H1 (cell line): ENCODE results near the gene THAP7. TPM values are rescaled to one million over a fixed set of nuclear protein-coding genes. Genes with fewer than 3 reads are reported as not detected.

Source experiments
- CTCF ChIA-PET: fragments of 300-600 bp; sonication (Branson Sonifier 250); formaldehyde crosslinking; loops from one replicate; lab custom pipeline; 2021; ENCODE audit not compliant: partially characterized antibody; lab: Charles Lee
- POLR2A ChIA-PET: fragments of 300-600 bp; sonication (Branson Sonifier 250); formaldehyde crosslinking; loops from one replicate; lab custom pipeline; 2021; ENCODE audit warnings: inconsistent platforms; ENCODE audit not compliant: partially characterized antibody; lab: Charles Lee
- DNase-seq, 2 experiments: peaks; one replicate each; pipeline versions ENCODE4 v3.0.0 to v3.0.0-alpha.2; 2010 to 2022; ENCODE audit warnings: low spot score in 2 of 2, low read depth in 1 of 2, mixed read lengths in 1 of 2
- FAIRE-seq: peaks from 2 replicates; lab custom pipeline; 2011; peaks lifted over from hg19 to GRCh38; lab: Jason Lieb, UNC
- H2AFZ ChIP-seq: 2 replicates; pipeline ENCODE4 v1.8.1; 2012; ENCODE audit warnings: low read length, inconsistent platforms
- H2AK5ac ChIP-seq: 2 replicates; pipeline ENCODE4 v1.6.1; 2013; ENCODE audit warnings: low read depth, low read length
- H2BK120ac ChIP-seq: replicated peaks from 2 replicates; pipeline ENCODE3; 2013; ENCODE audit warnings: low read depth, low read length, inconsistent platforms
- H2BK12ac ChIP-seq: 2 replicates; pipeline ENCODE4 v1.6.1; 2013; ENCODE audit warnings: low read depth, low read length
- H2BK15ac ChIP-seq: 2 replicates; pipeline ENCODE4 v1.6.1; 2013; ENCODE audit warnings: low read length
- H2BK20ac ChIP-seq: 2 replicates; pipeline ENCODE4 v1.6.1; 2013; ENCODE audit warnings: low read length
- H2BK5ac ChIP-seq: 2 replicates; pipeline ENCODE4 v1.6.1; 2013; ENCODE audit warnings: low read depth, low read length
- H3K14ac ChIP-seq: 2 replicates; pipeline ENCODE4 v1.6.1; 2013; ENCODE audit warnings: inconsistent platforms; ENCODE audit not compliant: insufficient read length
- H3K18ac ChIP-seq: 2 replicates; pipeline ENCODE4 v1.6.1; 2013; ENCODE audit warnings: low read length; ENCODE audit errors: extremely low read depth
- H3K23ac ChIP-seq: 2 replicates; pipeline ENCODE4 v1.6.1; 2013; ENCODE audit warnings: inconsistent platforms; ENCODE audit not compliant: insufficient read length
- H3K23me2 ChIP-seq: 2 replicates; pipeline ENCODE4 v1.6.1; 2013; ENCODE audit warnings: low read depth, low read length
- H3K27ac ChIP-seq: 2 replicates; pipeline ENCODE4 v1.6.1; 2011; ENCODE audit warnings: low read depth, low read length, inconsistent platforms
- H3K27me3 ChIP-seq, 4 experiments: replicated peaks in 1 of 4; 1 replicate in 1 of 4; 2 replicates in 3 of 4; pipeline versions ENCODE4 v1.6.1 to v1.8.1; 2011 to 2013; ENCODE audit warnings: low read length in 3 of 4, mild to moderate bottlenecking in 3 of 4, inconsistent platforms in 2 of 4, mixed read lengths in 2 of 4, moderate library complexity in 1 of 4; ENCODE audit not compliant: control insufficient read depth in 3 of 4, insufficient read depth in 3 of 4; ENCODE audit errors: extremely low read depth in 1 of 4
- H3K36me3 ChIP-seq, 4 experiments: 2 replicates each; pipeline versions ENCODE4 v1.6.1 to v1.8.1; 2011 to 2013; ENCODE audit warnings: mild to moderate bottlenecking in 4 of 4, low read length in 3 of 4, moderate library complexity in 2 of 4, control low read depth in 1 of 4, inconsistent platforms in 1 of 4; ENCODE audit not compliant: insufficient read depth in 4 of 4, control insufficient read depth in 2 of 4
- H3K4ac ChIP-seq: replicated peaks from 2 replicates; pipeline ENCODE3; 2013; ENCODE audit warnings: low read length, low read depth, mixed read lengths, inconsistent platforms; ENCODE audit not compliant: insufficient read length
- H3K4me1 ChIP-seq, 4 experiments: replicated peaks in 1 of 4; 1 replicate in 1 of 4; 2 replicates in 3 of 4; pipeline versions ENCODE4 v1.6.1 to v1.8.1; 2011 to 2013; ENCODE audit warnings: low read length in 3 of 4, inconsistent platforms in 2 of 4, mixed read lengths in 1 of 4; ENCODE audit not compliant: insufficient read depth in 4 of 4, control insufficient read depth in 3 of 4
- H3K4me2 ChIP-seq, 2 experiments: 2 replicates each; pipeline versions ENCODE4 v1.6.1 to v1.8.1; 2011 to 2013; ENCODE audit warnings: low read depth in 2 of 2, low read length in 2 of 2, control low read depth in 1 of 2, inconsistent platforms in 1 of 2, mild to moderate bottlenecking in 1 of 2; ENCODE audit not compliant: insufficient read depth in 1 of 2
- H3K4me3 ChIP-seq, 4 experiments: fragments of 200-600, 300-600 bp in 1 of 4; sonication (generic), shearing (Covaris generic), sonication (Bioruptor Twin) in 1 of 4; 2 replicates each; pipeline versions ENCODE4 v1.5.1 to v1.8.1; 2011 to 2016; ENCODE audit warnings: low read length in 4 of 4, low read depth in 3 of 4, control low read depth in 2 of 4, inconsistent platforms in 2 of 4, mild to moderate bottlenecking in 2 of 4, mixed read lengths in 1 of 4, moderate library complexity in 1 of 4; ENCODE audit not compliant: insufficient read depth in 2 of 4; ENCODE audit errors: extremely low read depth in 1 of 4
- H3K56ac ChIP-seq: replicated peaks from 2 replicates; pipeline ENCODE3; 2013; ENCODE audit warnings: low read depth, mild to moderate bottlenecking, mixed read lengths, low read length, inconsistent platforms; ENCODE audit not compliant: insufficient read length
- H3K79me1 ChIP-seq: 2 replicates; pipeline ENCODE4 v1.6.1; 2013; ENCODE audit warnings: low read depth, low read length, control low read depth
- H3K79me2 ChIP-seq, 2 experiments: 2 replicates each; pipeline versions ENCODE4 v1.6.1 to v1.8.1; 2012 to 2013; ENCODE audit warnings: low read length in 2 of 2, mild to moderate bottlenecking in 2 of 2, inconsistent platforms in 1 of 2; ENCODE audit not compliant: insufficient read depth in 2 of 2, control insufficient read depth in 1 of 2
- H3K9ac ChIP-seq, 4 experiments: replicated peaks in 1 of 4; 1 replicate in 1 of 4; 2 replicates in 3 of 4; pipeline versions ENCODE4 v1.6.1 to v1.8.1; 2011 to 2013; ENCODE audit warnings: low read depth in 3 of 4, low read length in 3 of 4, control low read depth in 2 of 4, mild to moderate bottlenecking in 2 of 4, moderate library complexity in 2 of 4, inconsistent platforms in 1 of 4; ENCODE audit errors: extremely low read depth in 1 of 4
- H3K9me3 ChIP-seq, 2 experiments: 2 replicates each; pipeline versions ENCODE4 v1.6.1 to v1.8.1; 2012 to 2013; ENCODE audit warnings: mild to moderate bottlenecking in 2 of 2, moderate library complexity in 2 of 2, control low read depth in 1 of 2, inconsistent platforms in 1 of 2, low read depth in 1 of 2, low read length in 1 of 2, mixed read lengths in 1 of 2; ENCODE audit not compliant: insufficient read depth in 2 of 2
- H4K20me1 ChIP-seq, 2 experiments: replicated peaks in 1 of 2; 2 replicates each; pipeline versions ENCODE3 to v1.8.1; 2011 to 2013; ENCODE audit warnings: inconsistent platforms in 2 of 2, low read length in 2 of 2, mild to moderate bottlenecking in 1 of 2; ENCODE audit not compliant: insufficient read depth in 2 of 2, control insufficient read depth in 1 of 2
- H4K5ac ChIP-seq: 2 replicates; pipeline ENCODE4 v1.6.1; 2013; ENCODE audit warnings: low read length, low read depth, mixed read lengths, inconsistent platforms; ENCODE audit not compliant: insufficient read length
- H4K8ac ChIP-seq: 2 replicates; pipeline ENCODE4 v1.8.0; 2013; ENCODE audit warnings: mild to moderate bottlenecking, moderate library complexity, low read length, inconsistent platforms; ENCODE audit not compliant: insufficient read depth; ENCODE audit errors: extremely low read depth
- H4K91ac ChIP-seq: replicated peaks from 2 replicates; pipeline ENCODE3; 2013; ENCODE audit warnings: low read length, mixed read lengths, inconsistent platforms; ENCODE audit not compliant: insufficient read length
- CEBPB ChIP-seq: IDR thresholded peaks from 2 replicates; pipeline ENCODE4 v1.6.1; 2012; ENCODE audit warnings: low read depth, low read length
- CHD2 ChIP-seq: IDR thresholded peaks from 2 replicates; pipeline ENCODE4 v1.6.1; 2012; ENCODE audit warnings: low read length, improper control_type of control experiment
- GABPA ChIP-seq: IDR thresholded peaks from 2 replicates; pipeline ENCODE4 v1.6.1; 2011; ENCODE audit warnings: mild to moderate bottlenecking, low read length, moderate library complexity, borderline replicate concordance; ENCODE audit not compliant: insufficient read depth
- HDAC6 ChIP-seq: IDR thresholded peaks from one replicate; pipeline ENCODE4 v1.7.1; 2012; ENCODE audit warnings: low read depth, mild to moderate bottlenecking, inconsistent platforms, low read length, moderate library complexity
- MAFK ChIP-seq: IDR thresholded peaks from 2 replicates; pipeline ENCODE4 v1.6.1; 2012; ENCODE audit warnings: low read depth, mild to moderate bottlenecking, improper control_type of control experiment, low read length
- POLR2AphosphoS5 ChIP-seq: IDR thresholded peaks from 2 replicates; pipeline ENCODE4 v1.6.1; 2011; ENCODE audit warnings: low read depth, low read length
- SP1 ChIP-seq: IDR thresholded peaks from 2 replicates; pipeline ENCODE4 v1.6.1; 2011; ENCODE audit warnings: low read depth, low read length
- TAF1 ChIP-seq: IDR thresholded peaks from 2 replicates; pipeline ENCODE4 v1.6.1; 2011; ENCODE audit warnings: mild to moderate bottlenecking, low read depth, low read length
- YY1 ChIP-seq: IDR thresholded peaks from 2 replicates; pipeline ENCODE4 v1.6.1; 2011; ENCODE audit warnings: low read depth, mild to moderate bottlenecking, low read length
- WGBS, 2 experiments: shearing (Covaris generic) in 1 of 2; methylation state at CpG; one replicate each; pipeline versions ENCODE4 v1.1.6 to v1.1.7; 2013 to 2015; ENCODE audit warnings: low lambda C conversion rate in 2 of 2, mixed read lengths in 2 of 2, inconsistent platforms in 1 of 2, low coverage in 1 of 2, missing lambda C conversion rate in 1 of 2; ENCODE audit not compliant: insufficient replicate concordance in 2 of 2, insufficient coverage in 1 of 2, insufficient read length in 1 of 2; ENCODE audit errors: extremely low coverage in 1 of 2, missing lambda C conversion rate in 1 of 2; 5-methylcytosine and 5-hydroxymethylcytosine counted together
- polyA plus RNA-seq, 7 experiments: library from polyadenylated mRNA; depleted of rRNA in 3 of 7; stranded (reverse) in 5 of 7; unstranded in 2 of 7; fragments of >200 nt in 5 of 7; fragments of 200-250 nt in 2 of 7; gene quantifications; 1 replicate in 5 of 7; 2 replicates in 1 of 7; 4 replicates in 1 of 7; pipeline versions ENCODE4 v1.2.1 to v1.2.3, GENCODE V29; 2011 to 2013; ENCODE audit warnings: missing spikeins in 2 of 7, mixed read lengths in 2 of 7
- total RNA-seq: library from RNA; stranded (reverse); fragmentation: NEBNext Ultra II Directional; extraction: Animal tissue kit (Norgen Biotek cat#: 25700); gene quantifications from 2 replicates; pipeline ENCODE4 v1.2.1, GENCODE V29; 2021

Gene THAP7
- total and polyA plus RNA-seq, 2 of the 8 experiments (the other 6 are each of a cell fraction or from before 2014, with no cell fraction given): 16.9 to 32.5 TPM

GRCh38 chr22:20953668-20954500, 48.0 kb downstream of the THAP7 start:
- Histone ChIP-seq H3K9me3 (no peaks in the 10 kb centered on the region), H4K5ac (no peak overlapping the region), H3K18ac (no peak overlapping the region), H2AFZ (no peak overlapping the region), H3K14ac (no peak overlapping the region), H2BK12ac (no peak overlapping the region), H3K36me3 (peaks cover 8 to 39% (median 28%) of the 10 kb centered on the region in 4 experiments; a peak in 7 of 8 replicates), H2AK5ac (no peak overlapping the region), H3K79me1 (peaks cover 12% of the 10 kb centered on the region), H3K4me3 (no peak overlapping the region), H3K4ac (no peak overlapping the region), H3K23me2 (peaks cover 12% of the 10 kb centered on the region), H4K8ac (no peak overlapping the region), H4K20me1 (peaks cover 7 to 37% of the 10 kb centered on the region in 2 experiments), H3K56ac (no peak overlapping the region), H2BK15ac (no peak overlapping the region)
- POLR2A ChIA-PET: interaction anchor here (1.2 kb wide), 1 partner anchor 55 kb away, joined by 3 read pairs; no protein-coding TSS in a partner anchor
- TF ChIP-seq CEBPB: no peak
- TF ChIP-seq TAF1: no peak
- no peak for TF ChIP-seq HDAC6
- no peak for TF ChIP-seq CHD2
- TF ChIP-seq MAFK: no peak
- no peak for TF ChIP-seq SP1
- TF ChIP-seq GABPA: no peak
- no peak for TF ChIP-seq YY1
- no peak for TF ChIP-seq POLR2AphosphoS5
- TF ChIP-seq, all 59 proteins: peak for 0
- Histone ChIP-seq H4K91ac (no peak overlapping the region), H3K9ac (no peak overlapping the region), H3K4me1 (peaks cover 0 to 6% (median 4%) of the 10 kb centered on the region in 4 experiments; a peak in 6 of 7 replicates), H3K79me2 (peaks cover 0 to 35% of the 10 kb centered on the region in 2 experiments; a peak in 2 of 4 replicates), H3K27ac (no peak overlapping the region), H3K23ac (no peak overlapping the region), H2BK20ac (no peak overlapping the region), H2BK120ac (no peak overlapping the region), H3K27me3 (peaks cover 0 to 7% (median 3%) of the 10 kb centered on the region in 4 experiments; a peak in 4 of 7 replicates), H3K4me2 (no peak overlapping the region), H2BK5ac (no peak overlapping the region)
- FAIRE-seq (no peak), DNase-seq (no peak)
- 91% methylated on average over 8 of the region's 8 CpGs; no CpG with 5 or more reads in 1 of the 2 experiments for WGBS, 2 experiments
- CTCF ChIA-PET: interaction anchor here (0.6 to 13.5 kb wide), 8 partner anchors 9 to 160 kb away, joined by 3 to 115 read pairs (median 4); partner anchors contain the start of gene AIFM3
